Measurements from ENCODE around the gene PCSK7. TPM values are rescaled to one million over a fixed set of nuclear protein-coding genes. Genes with fewer than 3 reads are reported as not detected.

PCSK7 gene
- total and polyA plus RNA-seq, 10 of the 15 experiments (the other 5 are each of a cell fraction or from before 2014, with no cell fraction given) = 5.5 to 81.5 (median 51.6) TPM

- Histone ChIP-seq H3K4me2 (ENCODE audit: control insufficient read depth, insufficient read depth) (no peak overlapping the region), H3K4me1 (ENCODE audit: control insufficient read depth, insufficient read depth, low read length) (peaks cover 15% of the 10 kb centered on the region), H4K20me1 (ENCODE audit: control insufficient read depth, insufficient read depth) (no peaks in the 10 kb centered on the region), H3K9me3 (replicated peaks; ENCODE audit: control insufficient read depth, insufficient read depth, low read length) (no peaks in the 10 kb centered on the region), H3K27me3 (replicated peaks in 1 of 2; ENCODE audit: control insufficient read depth in 2 of 2, insufficient read depth in 2 of 2, low read length in 1 of 2) (no peaks in the 10 kb centered on the region), H3K4me3 (no peak overlapping the region), H3K9ac (ENCODE audit: control insufficient read depth, insufficient read depth, low read length) (no peak overlapping the region), H3K27ac (ENCODE audit: control insufficient read depth, insufficient read depth) (no peak overlapping the region), H3K79me2 (ENCODE audit: control insufficient read depth, insufficient read depth, low read length) (peaks cover 38% of the 10 kb centered on the region), H2AFZ (ENCODE audit: control insufficient read depth, low read depth, low read length) (no peak overlapping the region), H3K36me3 (ENCODE audit: control insufficient read depth in 2 of 2, insufficient read depth in 2 of 2, low read length in 1 of 2) (peaks cover 3 to 15% of the 10 kb centered on the region in 2 experiments)
- 97% methylated on average over 2 of the region's 2 CpGs for WGBS (ENCODE audit: insufficient coverage, insufficient replicate concordance, low lambda C conversion rate, missing lambda C conversion rate)
- FAIRE-seq (no peak), ATAC-seq (no peak), DNase-seq (ENCODE audit: low read depth, low spot score) (no peak)
- ChIA-PET RAD21 (ENCODE audit: unreplicated experiment) (no interaction called here), SMC1A (ENCODE audit: uncharacterized antibody, unreplicated experiment) (interaction anchor here (2.2 to 7.0 kb wide), 2 partner anchors 11 to 22 kb away, joined by 9 to 55 read pairs; partner anchors contain the start of genes PAFAH1B2 and SIDT2), CTCF (interaction anchor here (0.6 to 1.9 kb wide), 5 partner anchors 21 to 388 kb away, joined by 3 to 6 read pairs (median 5); partner anchors contain the start of gene SIDT2), POLR2A (interaction anchor here (1.8 kb wide), 1 partner anchor 12 kb away, joined by 7 read pairs; no protein-coding TSS in a partner anchor)
- BruUV-seq (replicated peaks) = no TSS peak
- in situ Hi-C loops (cut with MboI) (no loop called here), intact Hi-C loops (cut with micrococcal nuclease; ENCODE audit: unreplicated experiment) (no loop called here)
- TF ChIP-seq IKZF1 (conservative IDR thresholded peaks at IDR 0.05) (no peak), ZBTB33 (IDR thresholded peaks at IDR 0.05) (no peak), RAD51 (IDR thresholded peaks at IDR 0.05) (no peak), MLLT1 (IDR thresholded peaks at IDR 0.05) (no peak), SPI1 (IDR thresholded peaks at IDR 0.05; ENCODE audit: borderline replicate concordance, insufficient read depth, low read depth, low read length) (no peak), SIX5 (IDR thresholded peaks at IDR 0.05; ENCODE audit: low read depth, low read length, severe bottlenecking) (no peak), NFIC (IDR thresholded peaks at IDR 0.05; ENCODE audit: low read depth, low read length) (no peak)
Measured at GRCh38 chr11:117157507-117157906, 74.4 kb downstream of the PCSK7 start.

Measured in GM12878 (cell line).